ENCODE data around the gene KLK8.

GRCh38 chr19:50975766-50976165 is 25.6 kb downstream of the KLK8 start:
- TF ChIP-seq GATA2 (IDR thresholded peaks at IDR 0.05; ENCODE audit: low read depth, low read length) (no peak), GATA3 (IDR thresholded peaks at IDR 0.05; ENCODE audit: low read depth, low read length) (no peak)

All from SH-SY5Y (cell line).